GM18502 (cell line): ENCODE data around the gene UTP25.

ENCODE experiments used
- ATAC-seq: cut with Tn5 transposase; IDR thresholded peaks from one replicate; pipeline ENCODE4 v1.9.1; 2021; ENCODE audit warnings: mild to moderate bottlenecking; ENCODE audit not compliant: unreplicated experiment, poor library complexity

Gene UTP25

GRCh38 chr1:209805341-209805781 lies 22.4 kb upstream of the UTP25 start:
- no peak for ATAC-seq

- ATAC-seq, result peak; percentile 94
Observed at GRCh38 chr1:209805875-209806760, 21.7 kb upstream of the UTP25 start, which contains the start of gene IRF6. IRF6 (minus strand) TSS chr1:209806142; CDS start chr1:209801413, 4,729 bp downstream.

DNA sequence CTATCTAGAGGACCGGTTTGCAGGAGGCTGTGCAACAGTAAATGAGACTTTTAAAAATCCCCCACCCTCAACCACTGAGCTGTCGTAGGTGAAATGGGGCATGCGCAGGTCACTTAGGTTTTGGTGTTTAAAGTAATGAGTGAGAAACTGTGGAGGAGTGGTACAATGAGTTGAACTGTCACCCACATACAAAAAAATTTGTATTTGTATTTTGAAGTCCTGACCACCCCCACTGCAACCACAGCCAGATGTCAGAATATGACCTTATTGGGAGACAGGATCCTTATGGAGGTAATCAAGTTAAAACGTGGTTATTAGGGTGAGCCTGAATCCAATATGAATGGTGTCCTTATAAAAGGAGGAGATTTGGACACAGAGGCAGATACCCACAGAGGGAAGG lies 20.3 kb upstream of the UTP25 start:
- ATAC-seq, result no peak

DNA sequence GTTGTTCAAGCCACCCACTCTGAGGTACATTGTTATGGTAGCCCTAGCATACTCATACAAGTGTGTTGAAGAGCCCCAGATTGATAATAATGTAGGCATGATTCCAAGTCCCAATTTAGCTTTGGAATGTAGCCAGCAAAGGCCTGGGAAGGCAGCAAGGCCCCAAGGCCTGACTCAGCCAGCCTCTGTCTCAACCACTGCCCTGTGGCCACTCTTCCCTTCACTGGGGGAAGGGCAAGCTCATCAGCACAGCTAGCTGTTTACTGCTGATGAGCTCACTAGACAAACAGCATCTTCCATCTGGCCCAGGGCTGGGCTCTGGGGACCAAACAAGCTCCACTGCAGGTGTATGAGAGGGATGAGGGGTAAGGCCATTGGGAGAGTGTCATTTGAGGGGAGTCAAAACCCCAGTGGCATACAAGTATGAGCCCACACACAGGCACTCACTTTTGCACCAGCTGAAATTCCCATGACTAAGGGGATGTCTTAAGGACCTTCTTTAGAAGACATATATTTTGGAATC lies 19.7 kb upstream of the UTP25 start:
- ATAC-seq, result no peak

DNA sequence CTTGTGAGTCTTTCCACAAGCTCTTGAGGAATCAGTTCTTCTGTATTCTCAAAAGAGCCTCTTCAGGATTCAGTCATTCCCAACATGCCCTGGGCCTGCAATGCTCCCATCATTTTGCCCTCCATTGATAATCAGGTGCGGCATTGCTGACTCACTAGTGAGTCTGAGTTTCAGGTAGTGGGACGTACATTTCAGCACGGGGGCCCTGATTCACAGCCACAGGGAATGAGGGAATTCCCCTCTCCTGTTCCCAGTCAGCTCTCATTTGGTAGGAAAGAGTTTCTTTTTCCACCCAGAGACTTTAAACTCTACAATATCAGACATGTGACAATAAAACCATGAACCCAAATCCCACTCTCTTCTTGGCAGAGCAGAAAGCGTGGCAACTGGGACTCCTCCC lies 18.2 kb upstream of the UTP25 start:
- ATAC-seq, result no peak

DNA sequence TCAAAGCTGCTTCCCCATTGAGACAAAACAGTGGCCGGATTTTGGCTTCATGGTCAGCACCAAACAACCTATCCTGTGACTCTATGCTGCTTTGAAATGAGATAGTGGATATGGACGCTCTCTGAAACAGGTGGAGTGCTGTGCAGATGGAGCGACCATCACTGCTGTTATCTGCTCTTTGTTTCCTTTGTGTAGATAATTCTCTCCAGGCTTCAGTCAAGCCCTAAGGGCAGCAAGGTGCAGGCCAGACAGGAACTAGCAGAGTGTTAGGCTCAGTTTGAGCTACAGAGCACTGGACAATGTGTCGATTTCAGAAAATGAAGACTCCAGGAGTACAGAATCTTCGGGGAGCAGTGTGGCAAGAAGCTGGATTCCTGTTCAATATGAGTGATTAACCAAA lies 17.0 kb upstream of the UTP25 start:
- ATAC-seq, result no peak

DNA sequence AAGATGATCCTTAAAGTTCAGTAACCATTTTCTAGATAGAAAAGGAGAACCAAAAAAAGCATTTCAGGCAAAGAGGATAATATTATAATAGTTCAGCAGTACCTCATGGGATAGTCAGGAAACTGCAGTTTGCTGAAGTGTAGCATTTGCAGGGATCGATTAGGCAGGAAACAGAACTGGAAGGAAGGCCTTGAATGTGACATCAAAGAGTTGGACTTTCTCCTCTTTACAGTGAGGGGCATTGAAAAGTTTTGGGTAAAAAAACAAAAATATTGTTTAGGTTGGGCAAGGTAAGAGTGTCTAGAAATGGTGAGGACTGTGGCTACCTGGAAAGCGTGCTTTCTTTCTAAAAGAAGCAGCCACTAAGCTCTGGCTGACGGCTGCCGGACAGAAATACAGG lies 13.9 kb upstream of the UTP25 start:
- ATAC-seq, result no peak

DNA sequence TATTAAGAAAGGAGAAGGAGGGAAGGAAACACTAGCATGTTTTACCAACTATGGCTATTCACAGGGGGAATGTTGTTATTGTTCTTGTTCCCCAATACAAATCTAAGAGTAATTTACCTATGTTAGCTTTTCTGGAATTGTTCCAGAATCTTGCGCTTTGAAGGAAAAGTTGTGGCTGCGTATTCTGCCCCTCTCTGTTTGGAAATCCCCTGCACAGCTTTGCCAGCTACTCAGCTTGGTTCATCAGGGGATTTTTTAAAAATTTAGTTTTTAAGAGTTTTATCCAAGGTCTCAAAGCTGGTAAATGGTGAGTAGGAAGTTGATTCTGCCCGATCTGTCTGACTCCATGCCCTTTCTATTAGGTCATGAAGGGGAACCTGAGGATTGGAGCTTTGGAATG lies 12.3 kb upstream of the UTP25 start:
- no peak for ATAC-seq

DNA sequence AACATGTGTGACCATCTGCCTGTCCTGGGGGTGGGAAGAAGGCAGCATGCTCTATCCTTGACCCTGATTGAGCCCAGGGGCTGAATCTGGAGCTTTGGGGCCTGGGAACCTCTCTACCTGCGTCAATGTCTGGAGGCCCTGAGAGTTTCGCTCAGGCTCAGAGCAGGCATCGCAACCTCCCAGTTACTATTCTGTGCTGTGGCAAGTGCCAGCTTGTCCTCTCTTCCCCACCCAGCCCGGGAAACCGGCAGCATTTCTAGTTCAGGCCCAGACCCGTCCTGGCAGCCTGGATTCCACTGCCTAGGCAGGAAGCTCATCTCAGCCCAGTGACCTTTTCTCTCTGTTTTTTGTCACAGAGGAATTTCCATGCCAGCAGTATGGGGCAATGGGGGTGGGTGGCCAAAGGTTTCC lies 11.8 kb upstream of the UTP25 start:
- no peak for ATAC-seq

- ATAC-seq, result no peak
Observed at GRCh38 chr1:209816923-209817322, 10.8 kb upstream of the UTP25 start.

- ATAC-seq, result no peak
Observed at GRCh38 chr1:209817691-209818090, 10.1 kb upstream of the UTP25 start.

GRCh38 chr1:209819058-209819457 lies 8.7 kb upstream of the UTP25 start:
- no peak for ATAC-seq

GRCh38 chr1:209820986-209821385 lies 6.8 kb upstream of the UTP25 start:
- no peak for ATAC-seq

DNA sequence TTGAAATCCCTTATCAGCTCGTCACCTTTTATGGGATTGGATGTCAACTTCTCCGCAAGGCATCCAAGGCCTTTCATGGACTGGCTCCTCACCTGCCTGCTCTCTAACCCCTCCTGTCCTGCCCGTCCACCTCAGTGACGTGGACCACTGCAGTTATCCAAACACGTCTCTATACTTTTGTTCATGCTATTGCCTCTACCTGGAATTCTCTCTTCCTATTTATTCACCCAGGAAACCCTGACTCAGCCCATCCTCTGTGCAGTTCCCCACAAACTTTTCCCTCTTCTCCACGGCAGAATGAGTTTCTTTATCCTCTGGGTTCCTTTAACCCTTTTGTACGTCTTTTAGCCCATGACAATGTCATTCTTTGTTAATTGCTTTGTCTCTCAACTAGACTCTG lies 5.1 kb upstream of the UTP25 start:
- ATAC-seq, result no peak

DNA sequence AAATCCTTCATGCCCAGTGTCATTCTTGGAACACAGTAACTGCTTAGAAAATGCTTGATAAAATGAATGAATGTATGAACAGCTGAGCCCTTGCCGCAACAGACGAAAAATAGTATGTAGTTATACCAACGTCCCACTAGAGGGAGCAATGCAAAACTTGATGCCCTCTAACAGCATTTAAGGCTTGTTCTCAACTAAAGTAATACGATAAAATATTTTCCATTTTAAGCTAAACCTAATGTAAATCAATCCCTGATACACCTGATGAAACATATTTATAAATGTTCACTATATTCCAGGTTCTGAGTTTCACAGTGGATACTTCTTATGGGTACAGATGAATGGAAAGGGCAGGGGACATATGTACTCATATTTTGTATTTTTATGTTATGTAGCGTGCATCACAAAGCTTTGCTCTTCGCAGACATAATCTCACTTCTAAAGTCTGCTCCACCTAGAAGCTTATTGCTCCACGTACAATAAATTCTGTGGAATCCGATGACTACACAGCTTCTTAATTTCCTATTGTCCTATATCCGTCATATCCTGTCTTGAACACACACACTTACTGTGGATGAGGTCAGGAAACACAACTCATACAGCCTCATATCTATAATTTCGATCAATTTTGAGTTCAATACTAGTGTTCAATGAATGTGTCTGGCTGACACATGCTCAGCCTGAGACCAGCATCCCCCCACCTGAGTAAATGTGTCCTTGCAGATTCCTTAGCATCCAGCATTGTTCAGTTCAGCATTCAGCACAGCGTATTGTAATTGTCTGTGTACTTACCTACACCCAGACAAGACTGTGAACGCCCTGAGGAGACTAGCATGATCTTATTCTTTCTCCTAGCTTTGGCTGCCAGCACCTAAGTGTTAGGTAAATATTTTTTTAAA lies 4.4 kb upstream of the UTP25 start:
- peak; percentile 42 for ATAC-seq

DNA sequence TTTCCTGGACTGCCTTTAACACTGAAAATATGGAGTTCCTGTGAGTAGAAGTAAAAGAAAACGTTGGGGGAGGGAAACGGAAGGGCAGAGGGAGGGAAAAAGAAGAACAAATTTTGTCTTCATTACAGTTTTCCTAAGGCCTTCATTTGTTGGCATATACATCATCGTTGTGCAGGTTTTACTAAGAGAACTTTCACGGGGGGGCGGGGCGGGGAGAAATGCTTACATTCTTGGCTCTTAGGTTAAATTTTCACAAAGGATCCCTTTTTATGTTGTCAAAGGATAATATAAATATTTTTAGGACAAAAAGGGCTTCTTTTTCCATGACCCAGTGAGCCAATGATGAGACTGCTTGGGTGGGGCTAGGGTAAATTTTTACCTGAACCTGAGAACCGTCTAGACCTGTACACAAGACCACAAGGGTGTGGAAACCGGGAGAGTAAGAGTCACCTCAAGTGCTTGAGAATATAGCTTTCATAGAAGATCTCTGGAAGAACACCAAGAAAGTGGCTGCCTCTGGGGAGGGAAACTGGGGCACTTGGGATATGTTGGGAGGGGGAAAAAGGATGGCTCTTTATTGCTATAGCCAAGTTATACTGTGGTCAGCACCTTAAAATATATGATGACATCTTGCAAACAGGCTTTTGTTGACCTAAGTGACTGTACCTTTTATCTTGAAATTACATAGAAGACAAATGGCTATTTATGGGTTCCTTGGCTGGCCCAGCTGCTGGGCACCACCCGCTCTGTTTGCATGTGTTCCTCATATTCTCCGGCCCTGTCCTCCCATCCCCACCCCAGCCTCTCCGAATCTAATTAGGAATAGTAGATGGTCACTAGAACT lies 2.0 kb upstream of the UTP25 start:
- ATAC-seq, result no peak

DNA sequence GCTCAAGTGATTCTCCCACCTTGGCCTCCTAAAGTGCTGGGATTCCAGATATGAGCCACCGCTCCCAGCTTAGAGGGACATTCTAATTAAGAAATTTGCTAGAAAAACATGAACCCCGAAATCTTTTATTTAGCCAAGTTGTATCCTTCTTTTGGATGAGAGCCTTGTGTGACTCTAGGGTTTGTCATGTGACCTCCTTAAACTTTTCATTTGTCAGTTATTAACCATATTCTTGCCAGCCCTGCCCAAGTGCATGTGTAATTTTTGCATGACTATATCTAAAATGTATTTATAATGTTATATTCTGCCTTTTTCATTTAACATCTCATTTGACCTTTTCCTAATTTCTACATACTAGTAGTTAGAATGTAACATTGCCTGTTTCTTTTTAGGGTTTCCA lies 1.9 kb downstream of the UTP25 start:
- no peak for ATAC-seq

- ATAC-seq, result no peak
Observed at GRCh38 chr1:209830722-209831121, 3.0 kb downstream of the UTP25 start.

DNA sequence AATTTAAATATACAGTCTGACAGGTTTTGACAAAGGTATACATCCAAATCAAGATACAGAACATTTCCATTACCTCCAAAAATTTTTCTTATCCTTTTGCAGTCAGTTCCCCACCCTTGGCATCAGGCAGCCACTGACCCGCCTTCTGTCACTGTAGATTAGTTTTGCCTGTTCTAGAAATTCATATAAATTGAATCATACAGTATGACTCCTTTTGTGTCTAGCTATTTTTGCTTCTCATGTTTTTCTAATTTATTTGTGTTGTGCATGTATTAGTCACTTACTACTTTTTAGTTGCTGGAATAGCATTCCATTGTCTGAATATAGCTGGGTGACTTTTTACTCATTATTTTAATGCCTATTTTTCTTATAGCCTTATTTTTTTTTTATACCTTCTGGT lies 3.8 kb downstream of the UTP25 start:
- no peak for ATAC-seq

DNA sequence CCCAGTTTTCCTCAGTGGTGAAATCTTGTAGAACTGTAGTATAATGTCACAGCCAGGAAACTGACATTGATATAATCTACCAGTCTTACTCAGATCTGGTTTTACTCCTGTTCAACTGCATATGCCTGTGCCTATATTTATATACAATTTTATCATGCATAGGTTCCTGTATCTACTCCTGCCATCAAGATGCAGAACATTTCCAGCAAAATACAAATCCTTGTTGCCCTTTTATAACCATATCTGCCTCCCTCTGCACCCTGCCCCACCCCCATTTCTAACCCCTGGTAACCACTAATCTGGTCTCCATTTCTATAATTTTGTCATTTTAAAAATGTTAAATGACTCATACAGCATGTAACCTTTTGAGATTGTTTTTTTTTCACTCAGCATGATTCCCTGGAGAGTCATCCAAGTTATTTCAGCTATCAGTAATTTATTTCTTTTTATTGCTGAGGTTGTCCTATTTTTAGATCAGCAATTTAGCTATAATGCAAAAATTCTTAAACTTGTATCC lies 8.1 kb downstream of the UTP25 start:
- no peak for ATAC-seq
